Activated CD4-positive, CD25-positive, alpha-beta regulatory T cell treated with anti-CD3 and anti-CD28 coated beads, Interleukin-2, amount 50 U/mL, for 72 hours (primary cell): ENCODE results near the gene HSD17B7.
"Not testable (repeated sequence)": the region's sequence is repeated elsewhere in the genome, so short reads cannot be mapped to it uniquely, and the experiment has no call there.

ENCODE experiments used
- DNase-seq: peaks from one replicate; pipeline ENCODE4 v3.0.0; 2021

Gene HSD17B7

GRCh38 chr1:162790303-162790984 is at the start of gene HSD17B7:
TSS of gene HSD17B7 (plus strand) at chr1:162790702. CDS start at chr1:162790801, 99 bp downstream.
- DNase-seq: peak; percentile 66

- no peak for DNase-seq
Observed at GRCh38 chr1:162740755-162741154, 49.7 kb upstream of the HSD17B7 start.

- no peak for DNase-seq
Observed at GRCh38 chr1:162741574-162741973, 48.9 kb upstream of the HSD17B7 start.

GRCh38 chr1:162746264-162746942 is 44.1 kb upstream of the HSD17B7 start:
- DNase-seq: not testable (repeated sequence)

- DNase-seq: no peak
Observed at GRCh38 chr1:162753001-162753658, 37.4 kb upstream of the HSD17B7 start.

GRCh38 chr1:162753998-162754585 is 36.4 kb upstream of the HSD17B7 start:
- DNase-seq: no peak

- DNase-seq: no peak
Observed at GRCh38 chr1:162755306-162755705, 35.2 kb upstream of the HSD17B7 start.

- DNase-seq: no peak
Observed at GRCh38 chr1:162756523-162756922, 34.0 kb upstream of the HSD17B7 start.

- no peak for DNase-seq
Observed at GRCh38 chr1:162757476-162757875, 33.0 kb upstream of the HSD17B7 start.

- no peak for DNase-seq
Observed at GRCh38 chr1:162765788-162766187, 24.7 kb upstream of the HSD17B7 start.

- DNase-seq: no peak
Observed at GRCh38 chr1:162772571-162773154, 17.8 kb upstream of the HSD17B7 start.

GRCh38 chr1:162774007-162774406 is 16.5 kb upstream of the HSD17B7 start:
- DNase-seq: no peak

GRCh38 chr1:162779043-162779442 is 11.5 kb upstream of the HSD17B7 start:
- DNase-seq: no peak

- DNase-seq: no peak
Observed at GRCh38 chr1:162782671-162783070, 7.8 kb upstream of the HSD17B7 start.

- DNase-seq: not testable (repeated sequence)
Observed at GRCh38 chr1:162784926-162785325, 5.6 kb upstream of the HSD17B7 start.

GRCh38 chr1:162788783-162789182 is 1.7 kb upstream of the HSD17B7 start:
- not testable (repeated sequence) for DNase-seq

- not testable (repeated sequence) for DNase-seq
Observed at GRCh38 chr1:162790985-162791357, 469 bp downstream of the HSD17B7 start.

GRCh38 chr1:162794284-162794683 is 3.8 kb downstream of the HSD17B7 start:
- not testable (repeated sequence) for DNase-seq

GRCh38 chr1:162796617-162797279 is 6.2 kb downstream of the HSD17B7 start:
- DNase-seq: not testable (repeated sequence)

- DNase-seq: not testable (repeated sequence)
Observed at GRCh38 chr1:162799995-162800830, 9.7 kb downstream of the HSD17B7 start.

- DNase-seq: not testable (repeated sequence)
Observed at GRCh38 chr1:162807503-162807902, 17.0 kb downstream of the HSD17B7 start.

GRCh38 chr1:162812357-162812756 is 21.9 kb downstream of the HSD17B7 start:
- not testable (repeated sequence) for DNase-seq
